Activated B cell treated with CpG ODN at 0.5 μM for 24 hours (primary cell): ENCODE measurements around the gene PIP5K1C. TPM values are rescaled to one million over a fixed set of nuclear protein-coding genes. Genes with fewer than 3 reads are reported as not detected.

Experiments used
- ATAC-seq: fragments of 200-7000 bp; cut with Tn5 transposase; one replicate; pipeline ENCODE4 v1.10.0; 2021; ENCODE audit warnings: low read depth, mild to moderate bottlenecking, moderate library complexity
- CTCF ChIA-PET: fragments of 350-600 bp; sonication (Branson Sonifier 250); formaldehyde crosslinking; loops from one replicate; lab custom pipeline; 2021; ENCODE audit warnings: antibody characterized with exemption; lab: Charles Lee
- POLR2A ChIA-PET: fragments of 350-600 bp; sonication (Branson Sonifier 250); formaldehyde crosslinking; loops from one replicate; lab custom pipeline; 2021; ENCODE audit warnings: antibody characterized with exemption; lab: Charles Lee
- DNase-seq: peaks from one replicate; pipeline ENCODE4 v3.0.0; 2022
- H3K27ac Mint-ChIP-seq: one replicate; pipeline ENCODE4 v1.8.0; 2020; ENCODE audit warnings: mixed read lengths
- H3K27me3 Mint-ChIP-seq: one replicate; pipeline ENCODE4 v1.8.0; 2021; ENCODE audit warnings: mixed read lengths
- H3K36me3 Mint-ChIP-seq: one replicate; pipeline ENCODE4 v1.8.0; 2021; ENCODE audit warnings: low read depth, mixed read lengths
- H3K4me1 Mint-ChIP-seq: one replicate; pipeline ENCODE4 v1.8.0; 2021; ENCODE audit warnings: mixed read lengths
- H3K4me3 Mint-ChIP-seq: one replicate; pipeline ENCODE4 v1.8.0; 2020; ENCODE audit warnings: mild to moderate bottlenecking, mixed read lengths
- H3K9me3 Mint-ChIP-seq: one replicate; pipeline ENCODE4 v1.8.0; 2020; ENCODE audit warnings: mixed read lengths
- CTCF ChIP-seq: fragments of 200-600 bp; IDR thresholded peaks from one replicate; pipeline ENCODE4 v1.8.0; 2022; ENCODE audit warnings: antibody characterized with exemption, mild to moderate bottlenecking
- intact Hi-C: fragments of 100-400 bp; cut with micrococcal nuclease; formaldehyde crosslinking; loops from one replicate; pipeline ENCODE4 v1.15.1; 2024
- total RNA-seq: library from RNA; stranded (reverse); gene quantifications from 2 replicates; pipeline ENCODE4 v1.2.3, GENCODE V29; 2022

The PIP5K1C gene
- total RNA-seq, 1 donor from 2014 or later: 31.1 TPM

DNA sequence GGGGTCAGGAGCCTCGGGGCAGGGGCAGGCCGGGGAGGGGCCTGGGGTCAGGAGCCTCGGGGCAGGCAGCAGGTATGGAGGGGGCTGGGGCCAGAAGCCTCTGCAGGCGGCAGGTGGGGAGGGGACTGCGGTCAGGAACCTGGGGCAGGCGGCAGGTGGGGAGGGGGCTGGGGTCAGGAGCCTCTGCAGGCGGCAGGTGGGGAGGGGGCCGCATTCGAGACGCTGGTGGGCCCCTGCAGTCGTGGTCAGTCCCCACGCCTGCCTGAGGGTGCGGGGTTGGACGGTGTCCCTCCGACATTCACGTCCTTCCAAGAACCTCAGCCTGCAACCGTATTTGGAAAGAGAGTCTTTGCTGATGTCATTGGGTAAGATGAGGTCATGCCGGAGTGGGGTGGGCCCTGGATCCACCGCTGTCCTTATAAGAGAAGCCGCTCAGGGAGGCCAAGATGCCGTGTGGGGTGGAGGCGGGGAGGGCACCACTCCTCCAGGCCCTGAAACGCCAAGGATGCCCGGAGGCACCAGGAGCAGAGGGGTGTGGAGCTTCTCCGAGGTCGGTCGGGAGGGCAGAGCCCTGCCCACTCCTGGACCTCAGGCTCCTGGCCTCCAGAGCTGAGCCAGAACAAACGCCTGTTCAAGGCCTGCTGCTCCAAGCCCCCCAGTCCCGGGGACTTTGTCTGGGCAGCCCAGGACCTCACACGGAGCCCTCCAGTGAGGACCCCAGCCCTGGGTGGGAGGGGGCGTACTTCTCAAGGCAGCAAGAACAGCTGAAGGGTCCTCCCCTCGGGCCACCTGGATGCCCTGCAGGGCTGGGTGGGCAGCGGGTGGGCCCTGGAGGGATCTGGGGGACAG, 30.1 kb downstream of the PIP5K1C start:
- DNase-seq: no peak
- Mint-ChIP-seq H3K36me3 (peaks cover 10% of the 10 kb centered on the region), H3K4me1 (peaks cover 44% of the 10 kb centered on the region), H3K27me3 (no peaks in the 10 kb centered on the region), H3K9me3 (no peaks in the 10 kb centered on the region), H3K27ac (no peak overlapping the region), H3K4me3 (no peak overlapping the region)
- intact Hi-C loops: loop anchor here (2.0 to 5.0 kb wide), 2 partner anchors 19 to 532 kb away; no protein-coding TSS in a partner anchor
- CTCF ChIA-PET: no interaction called here
- no peak for TF ChIP-seq CTCF
- POLR2A ChIA-PET: no interaction called here
- no peak for ATAC-seq

GRCh38 chr19:3669082-3669946, 31.0 kb downstream of the PIP5K1C start:
- intact Hi-C loops: loop anchor here (5.0 kb wide), 1 partner anchor 533 kb away; no protein-coding TSS in a partner anchor
- H3K27ac Mint-ChIP-seq: no peak overlapping the region
- no peak overlapping the region for H3K4me3 Mint-ChIP-seq
- H3K4me1 Mint-ChIP-seq: peaks cover 46% of the 10 kb centered on the region
- no peaks in the 10 kb centered on the region for H3K9me3 Mint-ChIP-seq
- no peak for TF ChIP-seq CTCF
- ATAC-seq (no peak), DNase-seq (no peak)
- peaks cover 6% of the 10 kb centered on the region for H3K36me3 Mint-ChIP-seq
- H3K27me3 Mint-ChIP-seq: no peaks in the 10 kb centered on the region
- ChIA-PET POLR2A (no interaction called here), CTCF (no interaction called here)

GRCh38 chr19:3668331-3669081, 31.8 kb downstream of the PIP5K1C start:
- H3K36me3 Mint-ChIP-seq: peaks cover 13% of the 10 kb centered on the region
- peaks cover 52% of the 10 kb centered on the region for H3K4me1 Mint-ChIP-seq
- no peak overlapping the region for H3K27ac Mint-ChIP-seq
- H3K27me3 Mint-ChIP-seq: no peaks in the 10 kb centered on the region
- POLR2A ChIA-PET: interaction anchor here (1.4 kb wide), 1 partner anchor 20 kb away, joined by 3 read pairs; no protein-coding TSS in a partner anchor
- TF ChIP-seq CTCF: no peak
- intact Hi-C loops: loop anchor here (5.0 kb wide), 1 partner anchor 534 kb away; no protein-coding TSS in a partner anchor
- DNase-seq (no peak), ATAC-seq (no peak)
- H3K4me3 Mint-ChIP-seq: no peak overlapping the region
- CTCF ChIA-PET: no interaction called here
- H3K9me3 Mint-ChIP-seq: no peaks in the 10 kb centered on the region

- Mint-ChIP-seq H3K27ac (no peak overlapping the region), H3K9me3 (no peaks in the 10 kb centered on the region), H3K36me3 (peaks cover 17% of the 10 kb centered on the region), H3K4me1 (peaks cover 49% of the 10 kb centered on the region), H3K27me3 (no peaks in the 10 kb centered on the region), H3K4me3 (no peak overlapping the region)
- DNase-seq (no peak), ATAC-seq (no peak)
- ChIA-PET CTCF (no interaction called here), POLR2A (interaction anchor here (1.4 kb wide), 1 partner anchor 21 kb away, joined by 3 read pairs; no protein-coding TSS in a partner anchor)
- no peak for TF ChIP-seq CTCF
- intact Hi-C loops: loop anchor here (5.0 kb wide), 1 partner anchor 535 kb away; no protein-coding TSS in a partner anchor
Measured at GRCh38 chr19:3667766-3668165, 32.5 kb downstream of the PIP5K1C start.
